Measurements from ENCODE around the gene VPS52.
A peak's percentile ranks its signal among the peaks of the same experiment; 100 is the strongest.
"Not testable (repeated sequence)": the region's sequence is repeated elsewhere in the genome, so short reads cannot be mapped to it uniquely, and the experiment has no call there.

VPS52 gene

DNA sequence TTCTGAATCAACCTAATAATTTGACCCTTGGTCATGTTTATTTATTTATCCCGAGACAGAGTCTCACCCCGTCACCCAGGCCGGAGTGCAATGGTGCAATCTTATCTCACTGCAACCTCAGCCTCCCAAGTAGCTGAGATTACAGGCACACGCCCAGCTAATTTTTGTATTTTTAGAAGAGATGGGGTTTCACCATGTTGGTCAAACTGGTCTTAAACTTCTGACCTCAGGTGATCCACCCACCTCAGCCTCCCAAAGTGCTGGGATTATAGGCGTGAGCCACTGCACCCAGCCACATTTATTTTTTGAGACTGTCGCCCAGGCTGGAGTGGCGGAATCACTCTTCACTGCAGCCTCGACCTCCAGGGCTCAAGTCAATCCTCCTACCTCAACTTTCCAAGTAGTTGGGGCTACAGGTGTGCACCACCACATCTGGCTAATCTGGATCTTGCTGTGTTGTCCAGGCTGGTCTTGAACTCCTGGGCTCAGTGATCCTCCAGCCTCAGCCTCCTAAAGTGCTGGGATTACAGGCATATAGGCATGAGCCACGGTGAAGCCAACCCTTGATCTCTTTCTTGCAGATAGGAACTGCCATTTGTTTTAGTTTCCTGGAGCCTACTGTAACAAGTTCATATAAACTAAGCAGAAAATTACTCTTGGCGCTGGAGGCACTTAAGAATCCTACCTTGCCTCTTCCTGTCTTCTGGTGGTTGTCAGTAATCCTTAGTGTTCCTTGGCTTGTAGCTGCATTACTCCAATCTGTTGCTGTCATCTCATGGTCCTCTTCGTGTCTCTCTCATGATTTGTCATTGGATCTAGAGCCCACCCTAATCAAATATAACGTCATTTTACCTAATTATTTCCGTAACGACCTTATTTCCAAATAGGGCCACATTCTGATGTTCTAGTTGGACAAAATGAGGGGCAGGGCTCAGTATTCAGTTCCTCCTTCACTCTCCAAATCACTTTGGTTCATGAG, 2.5 kb upstream of the VPS52 start:
- Histone ChIP-seq H3K9me3 (ENCODE audit: severe bottlenecking) (no peaks in the 10 kb centered on the region), H3K4me3 (ENCODE audit: low read depth, low read length) (no peak overlapping the region), H3K27ac (no peak overlapping the region), H3K36me3 (peaks cover 68% of the 10 kb centered on the region), H3K27me3 (ENCODE audit: insufficient read depth, low read depth, severe bottlenecking) (no peaks in the 10 kb centered on the region)
- no peak for DNase-seq
- TF ChIP-seq, protein P1, sequence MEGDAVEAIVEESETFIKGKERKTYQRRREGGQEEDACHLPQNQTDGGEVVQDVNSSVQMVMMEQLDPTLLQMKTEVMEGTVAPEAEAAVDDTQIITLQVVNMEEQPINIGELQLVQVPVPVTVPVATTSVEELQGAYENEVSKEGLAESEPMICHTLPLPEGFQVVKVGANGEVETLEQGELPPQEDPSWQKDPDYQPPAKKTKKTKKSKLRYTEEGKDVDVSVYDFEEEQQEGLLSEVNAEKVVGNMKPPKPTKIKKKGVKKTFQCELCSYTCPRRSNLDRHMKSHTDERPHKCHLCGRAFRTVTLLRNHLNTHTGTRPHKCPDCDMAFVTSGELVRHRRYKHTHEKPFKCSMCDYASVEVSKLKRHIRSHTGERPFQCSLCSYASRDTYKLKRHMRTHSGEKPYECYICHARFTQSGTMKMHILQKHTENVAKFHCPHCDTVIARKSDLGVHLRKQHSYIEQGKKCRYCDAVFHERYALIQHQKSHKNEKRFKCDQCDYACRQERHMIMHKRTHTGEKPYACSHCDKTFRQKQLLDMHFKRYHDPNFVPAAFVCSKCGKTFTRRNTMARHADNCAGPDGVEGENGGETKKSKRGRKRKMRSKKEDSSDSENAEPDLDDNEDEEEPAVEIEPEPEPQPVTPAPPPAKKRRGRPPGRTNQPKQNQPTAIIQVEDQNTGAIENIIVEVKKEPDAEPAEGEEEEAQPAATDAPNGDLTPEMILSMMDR (IDR thresholded peaks at IDR 0.05; ENCODE audit: low read depth, low read length): no peak

DNA sequence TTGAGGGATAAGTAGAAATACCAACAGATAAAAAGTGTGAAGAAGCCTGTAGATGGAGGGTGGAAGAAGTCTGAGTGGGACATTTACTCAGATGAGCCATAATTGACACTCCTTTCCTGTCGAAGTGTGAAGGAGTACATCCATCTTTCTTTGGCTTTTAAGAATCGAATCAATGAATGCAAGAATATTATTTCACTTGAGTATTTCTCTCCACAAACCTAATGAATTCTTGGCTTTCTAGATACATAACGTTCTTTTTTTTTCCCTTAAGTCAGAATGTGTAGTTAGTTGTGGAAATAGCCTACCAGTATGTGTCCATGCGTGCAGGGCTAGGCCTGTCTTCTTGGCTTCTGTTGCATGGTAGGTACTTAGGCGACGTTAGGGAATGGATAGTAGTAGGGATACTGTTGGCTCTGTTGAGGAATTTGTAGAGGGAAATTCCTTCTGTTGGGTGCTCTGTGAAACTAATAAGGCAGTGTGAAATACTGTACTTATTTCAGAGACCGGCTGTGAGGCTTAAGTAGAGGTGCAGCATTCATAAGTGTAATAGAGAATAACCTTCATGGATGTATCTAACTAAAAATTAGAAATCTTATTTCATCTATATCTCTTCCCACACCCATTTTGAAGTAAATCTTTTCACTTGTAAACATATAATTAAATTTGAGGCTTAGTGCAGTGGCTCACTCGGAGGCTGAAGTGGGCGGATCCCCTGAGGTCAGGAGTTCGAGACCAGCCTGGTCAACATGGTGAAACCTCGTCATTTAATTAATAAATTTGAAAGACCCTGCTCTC, 1.6 kb upstream of the VPS52 start:
- Histone ChIP-seq H3K27ac (no peak overlapping the region; the same call in 1 of the 2 replicates), H3K9me3 (ENCODE audit: severe bottlenecking) (no peaks in the 10 kb centered on the region), H3K36me3 (peaks cover 68% of the 10 kb centered on the region), H3K27me3 (ENCODE audit: insufficient read depth, low read depth, severe bottlenecking) (no peaks in the 10 kb centered on the region), H3K4me3 (ENCODE audit: low read depth, low read length) (peak overlapping the region; percentile 79)
- TF ChIP-seq, protein P1 (IDR thresholded peaks at IDR 0.05; ENCODE audit: low read depth, low read length): no peak
- no peak for DNase-seq

DNA sequence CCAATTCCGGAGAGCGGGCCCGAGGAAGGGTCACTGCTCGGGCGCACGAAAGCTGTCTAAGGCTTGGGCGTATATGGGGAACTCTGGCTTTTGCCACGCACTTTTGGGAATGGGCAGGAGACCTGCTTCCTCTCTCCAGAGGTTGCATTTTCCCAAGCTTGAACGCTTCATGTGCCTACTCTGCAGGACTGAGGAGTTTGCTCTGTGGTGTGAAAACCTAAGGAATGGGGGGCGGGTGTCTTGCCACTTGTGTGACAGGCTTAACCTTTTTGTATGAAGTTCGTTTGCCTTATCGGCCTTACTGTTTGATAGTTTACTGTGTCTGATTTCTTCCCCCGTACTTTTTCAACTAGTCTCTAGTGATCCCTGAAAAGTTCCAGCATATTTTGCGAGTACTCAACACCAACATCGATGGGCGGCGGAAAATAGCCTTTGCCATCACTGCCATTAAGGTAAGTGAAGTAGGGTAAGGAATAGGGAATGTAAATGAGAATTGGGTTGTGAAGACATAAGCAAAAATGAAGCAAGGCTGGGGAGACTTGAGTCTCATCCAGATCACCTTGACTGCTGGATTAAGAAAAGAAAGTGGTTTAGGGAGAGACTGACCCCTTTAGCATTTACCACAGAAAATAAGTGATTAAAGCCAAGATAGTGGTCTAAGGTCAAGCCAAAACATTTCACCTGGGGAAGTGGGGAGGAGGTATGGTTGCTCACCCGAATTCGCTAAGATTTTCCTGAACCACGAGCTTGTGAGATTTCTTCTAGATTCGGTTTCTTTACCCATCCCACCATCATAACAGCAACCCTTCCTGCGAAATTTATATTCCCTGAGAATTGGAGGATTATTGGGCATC, 826 bp upstream of the VPS52 start:
- DNase-seq: no peak
- peaks cover 76% of the 10 kb centered on the region for H3K36me3 ChIP-seq
- peak overlapping the region; percentile 99 for H3K27ac ChIP-seq
- H3K4me3 ChIP-seq (ENCODE audit: low read depth, low read length): peak overlapping the region; percentile 79
- H3K9me3 ChIP-seq (ENCODE audit: severe bottlenecking): no peaks in the 10 kb centered on the region
- TF ChIP-seq, protein P1 (IDR thresholded peaks at IDR 0.05; ENCODE audit: low read depth, low read length): no peak
- no peaks in the 10 kb centered on the region for H3K27me3 ChIP-seq (ENCODE audit: insufficient read depth, low read depth, severe bottlenecking)

DNA sequence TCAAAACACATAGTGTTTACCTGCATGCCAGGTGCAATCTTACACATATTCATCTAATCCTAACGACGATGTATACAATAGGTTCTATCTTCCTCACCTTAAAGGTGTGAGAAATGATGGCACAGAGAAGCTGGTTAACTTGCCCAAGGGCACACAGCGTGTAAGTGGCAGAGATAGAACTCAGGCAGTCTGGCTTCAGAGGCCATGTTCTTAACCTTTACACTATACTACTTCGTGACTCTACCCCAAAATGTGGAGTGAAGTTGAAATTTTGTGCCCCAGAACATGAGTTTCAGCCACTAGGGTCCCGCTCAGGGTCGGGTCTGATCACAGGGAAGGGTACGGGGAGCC, 584 bp downstream of the VPS52 start:
- H3K27me3 ChIP-seq (ENCODE audit: insufficient read depth, low read depth, severe bottlenecking): no peaks in the 10 kb centered on the region
- TF ChIP-seq, protein P1 (IDR thresholded peaks at IDR 0.05; ENCODE audit: low read depth, low read length): no peak
- H3K4me3 ChIP-seq (ENCODE audit: low read depth, low read length): peak overlapping the region; percentile 79
- DNase-seq: no peak
- peaks cover 82% of the 10 kb centered on the region for H3K36me3 ChIP-seq
- no peaks in the 10 kb centered on the region for H3K9me3 ChIP-seq (ENCODE audit: severe bottlenecking)
- peak overlapping the region; percentile 99 for H3K27ac ChIP-seq

DNA sequence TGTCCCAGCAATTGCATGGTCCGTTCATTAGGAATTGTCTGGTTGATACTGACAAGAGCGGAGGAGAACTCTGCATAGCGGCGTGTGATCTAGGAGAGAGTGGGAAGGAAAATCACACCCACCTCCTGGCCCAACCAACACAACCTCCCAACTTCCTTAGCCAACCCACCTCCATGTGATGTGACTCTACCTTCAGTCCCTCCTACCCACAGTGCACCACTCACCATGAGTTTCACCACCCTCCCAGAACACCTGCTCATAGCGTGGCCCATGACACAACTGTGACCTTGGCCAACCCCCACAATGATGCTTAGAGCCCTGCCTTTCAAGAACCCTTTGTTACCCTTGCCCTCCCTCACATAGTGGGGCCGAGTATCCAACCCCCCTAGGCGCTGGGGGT, 7.7 kb downstream of the VPS52 start:
- no peaks in the 10 kb centered on the region for H3K9me3 ChIP-seq (ENCODE audit: severe bottlenecking)
- H3K36me3 ChIP-seq: peaks cover 83% of the 10 kb centered on the region
- no peak overlapping the region for H3K4me3 ChIP-seq (ENCODE audit: low read depth, low read length)
- TF ChIP-seq, protein P1 (IDR thresholded peaks at IDR 0.05; ENCODE audit: low read depth, low read length): no peak
- DNase-seq: no peak
- no peak overlapping the region for H3K27ac ChIP-seq
- no peaks in the 10 kb centered on the region for H3K27me3 ChIP-seq (ENCODE audit: insufficient read depth, low read depth, severe bottlenecking)

DNA sequence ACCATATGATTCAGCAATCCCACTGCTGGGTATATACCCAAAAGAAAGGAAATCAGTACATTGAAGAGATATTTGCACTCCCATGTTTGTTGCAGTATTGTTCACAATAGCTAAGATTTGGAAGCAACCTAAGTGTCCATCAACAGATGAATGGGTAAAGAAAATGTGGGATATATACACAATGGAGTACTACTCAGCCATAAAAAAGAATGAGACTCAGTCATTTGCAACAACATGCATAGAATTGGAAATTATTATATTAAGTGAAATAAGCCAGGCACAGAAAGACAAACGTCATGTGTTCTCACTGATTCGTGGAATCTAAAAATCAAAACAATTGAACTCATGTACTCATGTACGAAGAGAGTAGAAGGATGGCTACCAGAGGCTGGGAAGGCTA, 9.2 kb downstream of the VPS52 start:
- H3K36me3 ChIP-seq: peaks cover 71% of the 10 kb centered on the region

More for the DNA sequence above, 9.2 kb downstream of the VPS52 start:
- not testable (repeated sequence) for H3K4me3 ChIP-seq (ENCODE audit: low read depth, low read length); H3K27ac ChIP-seq; DNase-seq; H3K9me3 ChIP-seq (ENCODE audit: severe bottlenecking); H3K27me3 ChIP-seq (ENCODE audit: insufficient read depth, low read depth, severe bottlenecking)

All from WERI-Rb-1 (cell line).